CD4-positive, alpha-beta T cell treated with Interleukin-17A for 4 hours (primary cell): Measurements from ENCODE around the gene ARHGAP44.

Experiments used
- DNase-seq: peaks from one replicate; pipeline ENCODE4 v3.0.0-alpha.2; 2020; ENCODE audit warnings: mixed read lengths

Gene ARHGAP44

DNA sequence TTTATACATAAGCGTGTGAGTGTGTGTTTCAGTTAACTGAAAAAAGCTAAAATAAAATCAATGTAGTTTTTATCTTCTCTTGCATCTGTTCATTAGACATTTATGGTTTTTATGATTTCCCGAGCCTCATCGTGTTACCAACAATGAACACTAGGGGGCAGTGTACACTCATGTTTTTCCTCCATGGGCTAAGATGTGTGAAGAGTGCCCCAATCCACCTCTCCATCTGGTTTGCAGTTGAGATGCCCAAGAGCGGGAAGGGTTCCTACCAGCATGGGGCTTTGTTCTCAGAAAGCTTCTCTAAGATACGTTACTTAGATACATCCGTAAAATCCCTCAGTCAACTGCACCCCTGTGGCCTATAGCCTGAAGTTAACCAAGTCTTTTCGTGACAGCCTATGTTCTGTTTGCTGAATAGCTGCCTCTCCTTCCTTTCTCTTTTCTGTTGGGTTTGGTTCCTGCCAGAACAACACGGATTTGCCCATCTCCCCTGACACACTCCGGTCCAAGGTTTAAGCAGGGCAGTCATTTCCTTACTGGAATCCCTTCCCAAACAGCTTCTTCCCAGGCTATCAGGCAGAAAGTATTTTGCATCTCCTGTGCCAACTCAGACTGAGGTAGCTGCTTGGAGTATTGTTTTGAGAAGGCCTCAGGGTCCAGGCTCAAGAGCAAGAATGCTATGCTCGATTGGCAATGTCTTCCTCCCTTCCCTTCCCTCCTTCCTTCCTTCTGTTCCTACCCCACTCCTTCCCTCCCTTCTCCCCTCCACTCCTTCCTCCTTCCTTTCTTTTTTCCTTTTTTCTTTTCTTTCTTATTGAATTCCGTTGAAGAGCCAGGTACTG is 241.4 kb downstream of the ARHGAP44 start:
- peak; percentile 63 for DNase-seq

DNA sequence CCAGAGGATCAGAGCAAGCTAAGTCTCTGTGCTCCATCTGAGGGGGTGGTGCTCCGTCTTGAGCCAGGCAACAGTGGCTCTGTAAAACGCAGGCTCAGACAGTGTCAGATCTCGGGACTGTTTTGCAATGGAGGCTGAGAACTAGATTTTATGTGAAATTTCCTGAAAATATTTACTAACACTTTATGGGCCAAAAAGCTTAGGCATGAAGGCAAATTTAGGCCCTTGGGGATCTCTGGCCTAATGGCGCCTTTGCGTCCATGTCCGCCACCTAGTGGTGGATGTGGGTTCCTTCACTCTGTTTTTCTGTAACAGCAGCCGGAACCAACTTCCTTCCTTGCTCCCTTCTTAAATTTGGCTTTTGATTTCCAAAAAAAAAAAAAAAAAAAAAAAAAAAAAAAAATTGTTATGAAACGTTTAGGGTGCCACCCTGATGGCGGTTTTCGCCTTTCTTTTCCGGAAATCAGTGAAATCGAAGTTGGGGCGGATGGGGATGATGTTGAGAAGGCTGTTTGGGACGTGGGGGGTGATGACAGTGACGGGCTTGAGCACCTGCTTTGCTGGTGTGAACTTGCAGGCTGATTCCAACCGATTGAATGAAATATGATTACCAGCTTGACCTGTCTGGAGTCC is 242.5 kb downstream of the ARHGAP44 start:
- DNase-seq: peak; percentile 61

DNA sequence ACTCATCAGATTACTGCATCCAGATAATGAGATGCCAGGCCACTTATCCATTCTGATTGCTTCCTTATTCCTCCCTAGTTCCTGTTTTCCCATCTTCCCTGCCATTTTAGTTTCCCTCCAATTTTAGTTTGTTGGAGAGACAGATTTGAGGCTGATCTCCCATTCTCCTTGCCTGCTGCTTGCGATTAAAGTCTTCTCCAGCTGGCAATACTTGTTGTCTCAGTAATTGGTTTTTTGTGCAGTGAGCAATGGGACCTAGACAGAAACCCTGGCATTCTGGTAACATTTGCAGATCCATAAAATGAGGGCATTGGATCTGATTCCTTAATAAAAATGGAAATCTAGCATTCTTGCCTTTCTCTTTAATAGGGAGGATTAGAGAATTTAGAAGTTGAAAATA is 246.1 kb downstream of the ARHGAP44 start:
- DNase-seq: no peak

DNA sequence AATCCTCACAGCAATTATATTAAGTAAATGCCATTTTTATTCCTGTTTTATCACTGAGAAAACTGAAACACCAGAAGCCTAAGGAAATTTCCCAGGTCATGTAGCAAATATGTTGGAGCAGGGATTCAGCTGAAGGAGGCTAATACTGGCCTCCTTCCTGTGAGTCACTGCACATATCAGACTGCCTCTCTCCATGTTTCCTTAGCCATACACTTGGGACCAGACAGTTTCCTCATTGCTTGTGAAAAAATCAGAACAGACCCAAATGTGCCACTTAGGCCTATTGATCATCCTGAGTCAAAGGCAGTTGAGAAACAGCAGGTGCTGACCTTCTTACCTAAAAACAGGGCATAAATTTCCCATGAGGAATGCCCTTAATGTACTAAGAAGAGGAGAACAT is 247.5 kb downstream of the ARHGAP44 start:
- DNase-seq: no peak

DNA sequence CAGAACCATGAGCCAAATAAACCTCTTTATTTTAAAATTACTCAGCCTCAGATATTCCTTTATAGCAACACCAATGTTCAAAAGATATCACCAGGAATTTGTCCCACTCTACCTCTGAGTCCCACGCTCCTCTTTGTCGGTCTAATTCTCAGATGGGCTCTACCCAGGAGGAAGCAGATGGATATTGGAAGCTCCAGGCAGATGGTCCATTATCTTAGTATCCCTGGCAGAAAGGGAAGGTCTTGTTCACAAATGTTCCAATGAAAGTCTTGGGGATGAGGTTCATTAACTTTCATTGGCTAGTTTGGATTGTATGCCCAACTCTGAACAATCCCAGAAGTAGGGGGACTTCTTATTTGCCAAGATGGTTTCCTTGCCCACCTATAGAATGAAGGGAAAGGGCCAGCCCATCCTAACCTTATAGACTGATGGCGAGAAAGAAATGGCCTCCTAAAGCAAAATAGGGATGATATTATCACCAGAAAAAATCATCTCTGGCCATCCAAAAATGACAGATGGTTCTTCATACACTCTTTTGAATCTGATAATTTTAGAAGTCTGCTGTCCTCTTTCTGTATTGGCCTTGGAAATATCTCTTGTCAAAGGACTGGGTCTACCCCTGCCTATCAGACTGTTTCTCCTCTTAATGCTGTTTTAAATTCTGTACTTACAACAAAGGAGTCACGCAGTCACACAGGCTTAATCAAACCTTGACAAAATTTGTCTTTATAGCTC is 249.8 kb downstream of the ARHGAP44 start:
- DNase-seq: no peak
